ENCODE results near the gene MMP24. TPM values are rescaled to one million over a fixed set of nuclear protein-coding genes. Genes with fewer than 3 reads are reported as not detected.

Gene MMP24
- total and polyA plus RNA-seq, 4 donors, result 15.3 to 51.0 (median 35.4) TPM

Small RNAs within 50 kb of the gene (small RNA-seq; reads per million reads assigned to genes)
- gene MT1P3 (ENCODE audit: low replicate concordance) (not detected), gene RNA5SP483 (ENCODE audit: low replicate concordance) (not detected)

Other genes with a start within 250 kb of the MMP24 start
- 10 to 100 TPM; 35.8 to 56.3 TPM for gene TRPC4AP, start 133.9 kb upstream of the MMP24 start, total RNA-seq
- 10 to 100 TPM; 78.9 to 82.2 TPM for gene TRPC4AP, start 133.9 kb upstream of the MMP24 start, polyA plus RNA-seq (ENCODE audit: insufficient read length in 2 of 2)
- gene EDEM2, start 79.4 kb upstream of the MMP24 start, total RNA-seq, result 10 to 100 TPM; 17.2 to 17.4 TPM
- gene EDEM2, start 79.4 kb upstream of the MMP24 start, polyA plus RNA-seq (ENCODE audit: insufficient read length in 2 of 2), result 10 to 100 TPM; 11.6 to 13.3 TPM
- 10 to 100 TPM; 16.3 to 50.3 TPM for gene PROCR, start 54.6 kb upstream of the MMP24 start, total RNA-seq
- 10 to 100 TPM; 17.5 to 17.8 TPM for gene PROCR, start 54.6 kb upstream of the MMP24 start, polyA plus RNA-seq (ENCODE audit: insufficient read length in 2 of 2)
- gene MMP24OS, start 51.4 kb downstream of the MMP24 start, total RNA-seq, result 10 to 100 TPM; 10.1 to 19.1 TPM
- 10 to 100 TPM; 66.5 to 70.6 TPM for gene MMP24OS, start 51.4 kb downstream of the MMP24 start, polyA plus RNA-seq (ENCODE audit: insufficient read length in 2 of 2)
- 100 to 1,000 TPM in 1 of 2 donors, 10 to 100 TPM in 1; 56.2 to 104 TPM for gene EIF6, start 58.1 kb downstream of the MMP24 start, total RNA-seq
- gene EIF6, start 58.1 kb downstream of the MMP24 start, polyA plus RNA-seq (ENCODE audit: insufficient read length in 2 of 2), result 100 to 1,000 TPM in 1 of 2 donors, 10 to 100 TPM in 1; 99.8 to 106 TPM
- gene FAM83C, start 65.7 kb downstream of the MMP24 start, total RNA-seq, result not detected
- under 1 TPM in 1 of 2 donors, not detected in 1; 0.05 TPM for gene FAM83C, start 65.7 kb downstream of the MMP24 start, polyA plus RNA-seq (ENCODE audit: insufficient read length in 2 of 2)
- gene UQCC1, start 185.3 kb downstream of the MMP24 start, total RNA-seq, result 10 to 100 TPM; 41.8 to 54.1 TPM
- gene UQCC1, start 185.3 kb downstream of the MMP24 start, polyA plus RNA-seq (ENCODE audit: insufficient read length in 2 of 2), result 10 to 100 TPM; 51.0 to 62.8 TPM
- gene GDF5, start 211.5 kb downstream of the MMP24 start, total RNA-seq, result 1 to 10 TPM in 1 of 2 donors, under 1 TPM in 1; 0.50 to 2.0 TPM
- gene GDF5, start 211.5 kb downstream of the MMP24 start, polyA plus RNA-seq (ENCODE audit: insufficient read length in 2 of 2), result under 1 TPM; 0.75 to 0.89 TPM
- 10 to 100 TPM; 24.5 to 29.9 TPM for gene CEP250, start 228.9 kb downstream of the MMP24 start, total RNA-seq
- 10 to 100 TPM; 42.0 to 55.3 TPM for gene CEP250, start 228.9 kb downstream of the MMP24 start, polyA plus RNA-seq (ENCODE audit: insufficient read length in 2 of 2)